ENCODE measurements around the gene NKAIN1. TPM values are rescaled to one million over a fixed set of nuclear protein-coding genes. Genes with fewer than 3 reads are reported as not detected.
"Not testable (repeated sequence)": the region's sequence is repeated elsewhere in the genome, so short reads cannot be mapped to it uniquely, and the experiment has no call there.

The NKAIN1 gene
- total RNA-seq, 1 experiment from 2014 or later: not detected

DNA sequence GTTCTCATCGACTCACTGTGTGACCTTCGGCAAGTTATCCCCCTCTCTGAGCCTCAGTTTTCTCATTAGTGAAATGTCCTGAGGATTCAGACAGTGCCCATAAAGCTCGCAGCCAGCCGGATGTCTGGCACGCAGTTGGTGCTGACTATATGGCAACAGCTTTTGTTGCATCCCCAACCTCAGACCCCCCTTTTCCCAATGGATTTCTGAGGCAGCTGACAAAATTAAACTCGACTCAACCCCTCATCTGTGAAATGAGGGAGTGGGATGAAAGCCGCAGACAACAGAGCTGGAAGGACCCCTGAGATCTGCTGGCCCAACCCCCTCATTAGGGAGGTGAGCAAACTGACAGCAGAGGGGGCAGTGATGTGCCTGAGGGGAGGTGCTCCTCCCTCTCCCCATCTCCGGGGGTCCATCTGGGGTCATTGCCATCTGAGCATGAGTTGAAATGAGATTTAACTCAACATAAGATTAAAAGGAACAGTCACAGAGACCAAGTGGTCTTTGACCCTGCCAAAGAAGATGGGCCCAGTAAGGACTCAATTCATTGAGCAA is 40.4 kb downstream of the NKAIN1 start:
- Mint-ChIP-seq H3K27ac (ENCODE audit: unreplicated experiment) (no peak overlapping the region), H3K27me3 (ENCODE audit: unreplicated experiment) (no peaks in the 10 kb centered on the region), H3K9me3 (ENCODE audit: low read depth, unreplicated experiment) (no peaks in the 10 kb centered on the region), H3K4me1 (ENCODE audit: low read depth, unreplicated experiment) (no peaks in the 10 kb centered on the region), H3K36me3 (ENCODE audit: insufficient read depth, unreplicated experiment) (no peaks in the 10 kb centered on the region), H3K4me3 (ENCODE audit: low read depth, unreplicated experiment) (no peak overlapping the region)
- TF ChIP-seq, protein P1, sequence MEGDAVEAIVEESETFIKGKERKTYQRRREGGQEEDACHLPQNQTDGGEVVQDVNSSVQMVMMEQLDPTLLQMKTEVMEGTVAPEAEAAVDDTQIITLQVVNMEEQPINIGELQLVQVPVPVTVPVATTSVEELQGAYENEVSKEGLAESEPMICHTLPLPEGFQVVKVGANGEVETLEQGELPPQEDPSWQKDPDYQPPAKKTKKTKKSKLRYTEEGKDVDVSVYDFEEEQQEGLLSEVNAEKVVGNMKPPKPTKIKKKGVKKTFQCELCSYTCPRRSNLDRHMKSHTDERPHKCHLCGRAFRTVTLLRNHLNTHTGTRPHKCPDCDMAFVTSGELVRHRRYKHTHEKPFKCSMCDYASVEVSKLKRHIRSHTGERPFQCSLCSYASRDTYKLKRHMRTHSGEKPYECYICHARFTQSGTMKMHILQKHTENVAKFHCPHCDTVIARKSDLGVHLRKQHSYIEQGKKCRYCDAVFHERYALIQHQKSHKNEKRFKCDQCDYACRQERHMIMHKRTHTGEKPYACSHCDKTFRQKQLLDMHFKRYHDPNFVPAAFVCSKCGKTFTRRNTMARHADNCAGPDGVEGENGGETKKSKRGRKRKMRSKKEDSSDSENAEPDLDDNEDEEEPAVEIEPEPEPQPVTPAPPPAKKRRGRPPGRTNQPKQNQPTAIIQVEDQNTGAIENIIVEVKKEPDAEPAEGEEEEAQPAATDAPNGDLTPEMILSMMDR (IDR thresholded peaks at IDR 0.05; ENCODE audit: unreplicated experiment): no peak
- DNase-seq: no peak
- no TSS peak for BruUV-seq (replicated peaks)
- CTCF ChIA-PET: no interaction called here
- intact Hi-C loops (cut with micrococcal nuclease; ENCODE audit: unreplicated experiment): loop anchor here (5.0 kb wide), 1 partner anchor 98 kb away; the partner anchor contains the start of genes SNRNP40 and ZCCHC17

DNA sequence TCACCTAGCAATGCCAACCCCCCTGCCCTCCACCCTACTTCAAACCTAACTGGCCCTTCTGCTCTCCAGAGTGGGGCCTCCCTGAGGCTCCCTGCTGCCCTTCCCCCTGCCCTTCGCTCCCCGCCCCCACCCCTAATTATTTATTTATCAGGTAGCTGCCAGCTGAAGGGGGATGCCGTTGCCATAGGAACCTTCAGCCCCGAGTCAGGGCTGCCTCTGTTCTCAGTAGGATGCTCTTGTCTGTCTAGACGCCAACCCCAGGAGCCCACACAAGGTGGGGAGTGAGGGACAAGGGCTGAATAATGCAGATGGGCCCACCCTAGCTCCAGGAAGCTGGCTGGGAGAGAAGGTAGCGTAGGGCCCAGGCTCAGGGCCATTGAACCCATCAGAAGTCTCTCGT is 41.1 kb downstream of the NKAIN1 start:
- no peak overlapping the region for H3K27ac Mint-ChIP-seq (ENCODE audit: unreplicated experiment)
- BruUV-seq (replicated peaks): no TSS peak
- no peaks in the 10 kb centered on the region for H3K9me3 Mint-ChIP-seq (ENCODE audit: low read depth, unreplicated experiment)
- H3K36me3 Mint-ChIP-seq (ENCODE audit: insufficient read depth, unreplicated experiment): no peaks in the 10 kb centered on the region
- no peak overlapping the region for H3K4me3 Mint-ChIP-seq (ENCODE audit: low read depth, unreplicated experiment)
- no peak for DNase-seq
- intact Hi-C loops (cut with micrococcal nuclease; ENCODE audit: unreplicated experiment): loop anchor here (5.0 kb wide), 1 partner anchor 99 kb away; the partner anchor contains the start of genes SNRNP40 and ZCCHC17
- H3K27me3 Mint-ChIP-seq (ENCODE audit: unreplicated experiment): no peaks in the 10 kb centered on the region
- TF ChIP-seq, protein P1 (IDR thresholded peaks at IDR 0.05; ENCODE audit: unreplicated experiment): no peak
- no peaks in the 10 kb centered on the region for H3K4me1 Mint-ChIP-seq (ENCODE audit: low read depth, unreplicated experiment)
- CTCF ChIA-PET: no interaction called here

DNA sequence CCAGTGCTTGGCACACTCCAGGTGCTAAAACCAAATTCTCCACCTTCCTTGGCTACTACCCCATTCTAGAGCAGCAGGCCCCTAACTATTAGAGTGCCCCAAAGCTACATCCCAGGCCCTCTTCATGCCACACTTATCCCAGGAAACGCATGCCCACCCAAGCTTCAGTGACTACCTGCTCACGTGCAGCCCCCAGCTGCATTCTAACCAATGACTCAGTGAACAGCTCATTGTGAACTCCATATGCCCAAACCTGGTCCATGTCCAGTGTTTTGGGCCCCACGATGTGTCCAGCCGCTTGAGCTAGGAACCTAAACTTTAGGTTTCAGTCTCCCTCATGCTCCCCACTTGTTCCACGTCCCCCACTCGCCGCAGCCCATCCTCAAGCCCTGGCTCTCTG is 41.5 kb downstream of the NKAIN1 start:
- no TSS peak for BruUV-seq (replicated peaks)
- no peaks in the 10 kb centered on the region for H3K4me1 Mint-ChIP-seq (ENCODE audit: low read depth, unreplicated experiment)
- H3K36me3 Mint-ChIP-seq (ENCODE audit: insufficient read depth, unreplicated experiment): no peaks in the 10 kb centered on the region
- no peaks in the 10 kb centered on the region for H3K9me3 Mint-ChIP-seq (ENCODE audit: low read depth, unreplicated experiment)
- TF ChIP-seq, protein P1 (IDR thresholded peaks at IDR 0.05; ENCODE audit: unreplicated experiment): no peak
- CTCF ChIA-PET: no interaction called here
- no peaks in the 10 kb centered on the region for H3K27me3 Mint-ChIP-seq (ENCODE audit: unreplicated experiment)
- no peak for DNase-seq
- no peak overlapping the region for H3K27ac Mint-ChIP-seq (ENCODE audit: unreplicated experiment)
- no peak overlapping the region for H3K4me3 Mint-ChIP-seq (ENCODE audit: low read depth, unreplicated experiment)
- intact Hi-C loops (cut with micrococcal nuclease; ENCODE audit: unreplicated experiment): loop anchor here (5.0 kb wide), 1 partner anchor 99 kb away; the partner anchor contains the start of genes SNRNP40 and ZCCHC17

DNA sequence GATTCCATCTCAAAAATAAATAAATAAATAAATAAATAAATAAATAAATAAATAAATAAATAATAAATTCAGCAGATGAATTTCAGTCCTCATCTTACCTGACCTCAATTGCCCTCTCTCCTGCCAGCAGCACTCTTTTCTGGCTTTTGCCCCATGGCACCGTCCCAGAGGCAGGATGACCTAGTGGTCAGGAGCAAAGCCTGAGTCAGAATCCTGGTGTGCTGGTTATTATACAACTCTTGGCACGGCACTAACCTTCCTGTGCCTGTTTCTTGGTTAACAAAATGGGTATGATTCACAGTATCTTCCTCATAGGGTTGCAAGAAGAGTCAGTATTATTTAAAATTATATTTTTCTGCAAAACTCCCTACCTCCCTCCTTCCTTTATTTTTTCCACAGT is 43.0 kb downstream of the NKAIN1 start:
- CTCF ChIA-PET: no interaction called here
- no TSS peak for BruUV-seq (replicated peaks)
- Mint-ChIP-seq H3K9me3 (ENCODE audit: low read depth, unreplicated experiment) (no peaks in the 10 kb centered on the region), H3K36me3 (ENCODE audit: insufficient read depth, unreplicated experiment) (no peaks in the 10 kb centered on the region), H3K27ac (ENCODE audit: unreplicated experiment) (no peak overlapping the region), H3K4me1 (ENCODE audit: low read depth, unreplicated experiment) (no peaks in the 10 kb centered on the region), H3K4me3 (ENCODE audit: low read depth, unreplicated experiment) (no peak overlapping the region), H3K27me3 (ENCODE audit: unreplicated experiment) (peaks cover 11% of the 10 kb centered on the region)
- DNase-seq: no peak
- intact Hi-C loops (cut with micrococcal nuclease; ENCODE audit: unreplicated experiment): loop anchor here (5.0 kb wide), 1 partner anchor 101 kb away; the partner anchor contains the start of genes SNRNP40 and ZCCHC17
- TF ChIP-seq, protein P1 (IDR thresholded peaks at IDR 0.05; ENCODE audit: unreplicated experiment): no peak

DNA sequence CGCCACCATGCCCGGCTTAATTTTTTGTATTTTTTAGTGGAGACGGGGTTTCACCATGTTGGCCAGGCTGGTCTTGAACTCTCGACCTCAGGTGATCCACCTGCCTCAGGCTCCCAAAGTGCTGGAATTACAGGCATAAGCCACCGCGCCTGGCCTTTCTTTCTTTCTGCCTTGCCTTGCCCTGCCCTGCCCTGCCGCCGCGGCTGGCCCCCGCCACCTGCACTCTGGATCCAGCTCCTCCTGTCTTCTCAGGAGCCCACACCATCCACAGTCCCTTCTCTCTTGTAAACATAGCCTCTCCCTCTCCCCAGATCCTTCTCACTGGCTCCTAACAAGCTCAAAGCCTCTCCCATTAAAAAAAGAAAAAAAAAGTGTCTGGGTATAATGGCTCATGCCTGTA is 44.4 kb downstream of the NKAIN1 start:
- H3K4me3 Mint-ChIP-seq (ENCODE audit: low read depth, unreplicated experiment); H3K27ac Mint-ChIP-seq (ENCODE audit: unreplicated experiment); H3K4me1 Mint-ChIP-seq (ENCODE audit: low read depth, unreplicated experiment); CTCF ChIA-PET; H3K9me3 Mint-ChIP-seq (ENCODE audit: low read depth, unreplicated experiment); H3K36me3 Mint-ChIP-seq (ENCODE audit: insufficient read depth, unreplicated experiment); DNase-seq; BruUV-seq (replicated peaks): not testable (repeated sequence)
- intact Hi-C loops (cut with micrococcal nuclease; ENCODE audit: unreplicated experiment): loop anchor here (5.0 kb wide), 1 partner anchor 102 kb away; the partner anchor contains the start of genes SNRNP40 and ZCCHC17
- peaks cover 21% of the 10 kb centered on the region for H3K27me3 Mint-ChIP-seq (ENCODE audit: unreplicated experiment)

Measured in Calu3 (cell line).